HG02840 (cell line): ENCODE measurements around the gene PEX11A.

Experiments used
- ATAC-seq: cut with Tn5 transposase; IDR thresholded peaks from one replicate; pipeline ENCODE4 v1.9.1; 2021; ENCODE audit warnings: mild to moderate bottlenecking, moderate library complexity, moderate number of reproducible peaks; ENCODE audit not compliant: unreplicated experiment, low FRiP score

Gene PEX11A

GRCh38 chr15:89631902-89632264 lies 58.7 kb downstream of the PEX11A start:
- no peak for ATAC-seq
